ENCODE results near the gene EPB41L5.

DNA sequence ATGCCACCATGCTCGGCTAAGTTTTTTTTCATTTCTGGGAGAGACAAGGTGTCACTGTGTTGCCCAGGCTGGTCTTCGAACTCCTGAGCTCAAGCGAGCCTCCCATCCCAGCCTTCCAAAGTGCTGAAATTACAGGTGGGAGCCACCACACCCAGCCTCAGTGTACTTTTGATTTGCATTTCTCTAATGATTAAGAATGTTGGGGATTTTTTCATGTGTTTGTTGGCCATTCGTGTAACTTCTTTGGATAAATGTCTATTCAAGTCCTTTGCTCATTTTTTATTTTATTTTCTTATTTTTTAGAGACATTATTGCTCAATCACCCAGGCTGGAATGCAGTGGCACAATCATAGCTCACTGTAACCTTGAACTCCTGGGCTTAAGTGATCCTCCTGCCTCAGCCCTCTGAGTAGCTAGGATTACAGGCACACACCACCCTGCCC lies 137.2 kb downstream of the EPB41L5 start:
- TF ChIP-seq EZH2 (IDR thresholded peaks at IDR 0.05; ENCODE audit: borderline replicate concordance) (no peak), EZH2phosphoT487 (IDR thresholded peaks at IDR 0.05; ENCODE audit: low read depth, severe bottlenecking, unreplicated experiment) (no peak)
- TF ChIP-seq, protein P1, sequence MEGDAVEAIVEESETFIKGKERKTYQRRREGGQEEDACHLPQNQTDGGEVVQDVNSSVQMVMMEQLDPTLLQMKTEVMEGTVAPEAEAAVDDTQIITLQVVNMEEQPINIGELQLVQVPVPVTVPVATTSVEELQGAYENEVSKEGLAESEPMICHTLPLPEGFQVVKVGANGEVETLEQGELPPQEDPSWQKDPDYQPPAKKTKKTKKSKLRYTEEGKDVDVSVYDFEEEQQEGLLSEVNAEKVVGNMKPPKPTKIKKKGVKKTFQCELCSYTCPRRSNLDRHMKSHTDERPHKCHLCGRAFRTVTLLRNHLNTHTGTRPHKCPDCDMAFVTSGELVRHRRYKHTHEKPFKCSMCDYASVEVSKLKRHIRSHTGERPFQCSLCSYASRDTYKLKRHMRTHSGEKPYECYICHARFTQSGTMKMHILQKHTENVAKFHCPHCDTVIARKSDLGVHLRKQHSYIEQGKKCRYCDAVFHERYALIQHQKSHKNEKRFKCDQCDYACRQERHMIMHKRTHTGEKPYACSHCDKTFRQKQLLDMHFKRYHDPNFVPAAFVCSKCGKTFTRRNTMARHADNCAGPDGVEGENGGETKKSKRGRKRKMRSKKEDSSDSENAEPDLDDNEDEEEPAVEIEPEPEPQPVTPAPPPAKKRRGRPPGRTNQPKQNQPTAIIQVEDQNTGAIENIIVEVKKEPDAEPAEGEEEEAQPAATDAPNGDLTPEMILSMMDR (IDR thresholded peaks at IDR 0.05; ENCODE audit: poor library complexity) = no peak

Measured in hepatocyte (in vitro differentiated cells).